HFFc6 (cell line): ENCODE results near the gene GRIN2A. TPM values are rescaled to one million over a fixed set of nuclear protein-coding genes. Genes with fewer than 3 reads are reported as not detected.
A peak's percentile ranks its signal among the peaks of the same experiment; 100 is the strongest.

Source experiments
- DNase-seq: peaks from one replicate; pipeline ENCODE4 v3.0.0-alpha.2; 2018
- H3K27ac Mint-ChIP-seq: 2 replicates; pipeline ENCODE4 v1.8.0; 2020; ENCODE audit warnings: mild to moderate bottlenecking, mixed read lengths
- H3K27me3 Mint-ChIP-seq: 2 replicates; pipeline ENCODE4 v1.8.0; 2021; ENCODE audit warnings: mild to moderate bottlenecking, moderate library complexity, mixed read lengths; ENCODE audit not compliant: insufficient read depth
- H3K36me3 Mint-ChIP-seq: 2 replicates; pipeline ENCODE4 v1.8.0; 2021; ENCODE audit warnings: low read depth, mixed read lengths
- H3K4me1 Mint-ChIP-seq: 2 replicates; pipeline ENCODE4 v1.8.0; 2020; ENCODE audit warnings: low read depth, mixed read lengths
- H3K4me3 Mint-ChIP-seq: 2 replicates; pipeline ENCODE4 v1.8.0; 2020; ENCODE audit warnings: mild to moderate bottlenecking, moderate library complexity, mixed read lengths
- H3K9me3 Mint-ChIP-seq: 2 replicates; pipeline ENCODE4 v1.8.0; 2020; ENCODE audit warnings: mild to moderate bottlenecking, mixed read lengths
- total RNA-seq, 6 experiments: library from RNA; stranded (reverse); fragmentation: NEBNext Ultra II Directional; extraction: Animal tissue kit (Norgen Biotek cat#: 25700); gene quantifications; 2 replicates in 1 of 6; 3 replicates in 5 of 6; pipeline ENCODE4 v1.2.3, GENCODE V29; 2021
- TF ChIP-seq, protein P1 (sequence below): fragments of 200-600 bp; sonication (generic); IDR thresholded peaks from 2 replicates; pipeline ENCODE4 v1.5.0; 2021; ENCODE audit warnings: antibody characterized with exemption, mild to moderate bottlenecking

Gene GRIN2A
- total RNA-seq, 6 experiments from 2014 or later = 0.02 to 0.18 (median 0.08) TPM; not detected in 1

- peaks cover 18% of the 10 kb centered on the region for H3K36me3 Mint-ChIP-seq
- peak; percentile 83 for DNase-seq
- H3K27me3 Mint-ChIP-seq = peaks cover 4% of the 10 kb centered on the region; the same call in 1 of the 2 replicates
- peak overlapping the region; percentile 59 for H3K27ac Mint-ChIP-seq
- H3K4me1 Mint-ChIP-seq = peaks cover 50% of the 10 kb centered on the region
- peaks cover 13% of the 10 kb centered on the region for H3K9me3 Mint-ChIP-seq
- no peak overlapping the region for H3K4me3 Mint-ChIP-seq
- TF ChIP-seq, protein P1, sequence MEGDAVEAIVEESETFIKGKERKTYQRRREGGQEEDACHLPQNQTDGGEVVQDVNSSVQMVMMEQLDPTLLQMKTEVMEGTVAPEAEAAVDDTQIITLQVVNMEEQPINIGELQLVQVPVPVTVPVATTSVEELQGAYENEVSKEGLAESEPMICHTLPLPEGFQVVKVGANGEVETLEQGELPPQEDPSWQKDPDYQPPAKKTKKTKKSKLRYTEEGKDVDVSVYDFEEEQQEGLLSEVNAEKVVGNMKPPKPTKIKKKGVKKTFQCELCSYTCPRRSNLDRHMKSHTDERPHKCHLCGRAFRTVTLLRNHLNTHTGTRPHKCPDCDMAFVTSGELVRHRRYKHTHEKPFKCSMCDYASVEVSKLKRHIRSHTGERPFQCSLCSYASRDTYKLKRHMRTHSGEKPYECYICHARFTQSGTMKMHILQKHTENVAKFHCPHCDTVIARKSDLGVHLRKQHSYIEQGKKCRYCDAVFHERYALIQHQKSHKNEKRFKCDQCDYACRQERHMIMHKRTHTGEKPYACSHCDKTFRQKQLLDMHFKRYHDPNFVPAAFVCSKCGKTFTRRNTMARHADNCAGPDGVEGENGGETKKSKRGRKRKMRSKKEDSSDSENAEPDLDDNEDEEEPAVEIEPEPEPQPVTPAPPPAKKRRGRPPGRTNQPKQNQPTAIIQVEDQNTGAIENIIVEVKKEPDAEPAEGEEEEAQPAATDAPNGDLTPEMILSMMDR = no peak
Measured at GRCh38 chr16:10090816-10091215, 91.4 kb downstream of the GRIN2A start.

DNA sequence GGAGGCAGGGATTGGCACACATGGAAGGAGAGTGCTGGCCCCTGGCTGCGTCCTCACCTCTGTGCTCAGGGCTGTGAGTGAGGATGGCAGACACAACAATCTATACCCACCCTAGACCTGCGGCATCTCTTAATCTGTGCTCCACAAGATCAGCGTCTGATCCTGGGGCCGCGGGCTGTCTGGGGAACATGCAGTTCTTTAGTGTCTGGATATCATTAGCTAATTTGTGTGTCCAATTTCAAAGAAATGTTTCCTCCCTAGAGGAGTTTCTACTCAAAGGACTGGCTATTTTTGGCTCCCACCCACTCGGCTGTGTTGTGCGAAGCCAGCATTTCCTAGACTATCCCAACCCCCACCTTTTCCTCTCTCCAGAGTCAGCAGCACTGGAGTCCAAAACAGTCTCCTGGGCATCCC is 93.8 kb downstream of the GRIN2A start:
- TF ChIP-seq, protein P1 = no peak
- Mint-ChIP-seq H3K27ac (no peak overlapping the region), H3K4me1 (peaks cover 53% of the 10 kb centered on the region), H3K27me3 (peaks cover 4% of the 10 kb centered on the region; the same call in 1 of the 2 replicates), H3K9me3 (peaks cover 13% of the 10 kb centered on the region), H3K36me3 (peaks cover 14% of the 10 kb centered on the region), H3K4me3 (no peak overlapping the region; the same call in 1 of the 2 replicates)
- no peak for DNase-seq

DNA sequence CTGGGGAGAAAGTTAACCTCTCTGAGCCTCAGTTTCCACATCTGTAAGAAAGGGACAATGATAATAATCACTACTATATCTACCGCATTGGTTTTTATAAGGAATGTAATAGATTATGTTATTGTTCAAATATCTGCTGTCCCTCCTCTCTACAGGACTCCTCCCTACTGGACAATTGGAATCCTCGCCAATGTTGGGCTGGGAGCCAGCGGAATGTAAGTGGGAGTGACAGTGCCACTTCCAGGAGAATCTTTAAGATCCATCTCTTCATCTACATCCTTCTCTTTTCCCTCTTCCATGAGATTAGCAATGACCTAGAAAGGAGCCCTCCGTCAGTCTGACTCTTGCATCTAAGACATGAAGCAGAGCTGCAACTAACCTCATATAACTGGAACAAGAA is 95.1 kb downstream of the GRIN2A start:
- Mint-ChIP-seq H3K4me1 (peaks cover 61% of the 10 kb centered on the region), H3K4me3 (no peak overlapping the region), H3K9me3 (peaks cover 13% of the 10 kb centered on the region), H3K27me3 (peaks cover 4% of the 10 kb centered on the region; the same call in 1 of the 2 replicates), H3K27ac (no peak overlapping the region), H3K36me3 (peaks cover 15% of the 10 kb centered on the region)
- TF ChIP-seq, protein P1 = no peak
- no peak for DNase-seq

GRCh38 chr16:10086620-10087019 is 95.6 kb downstream of the GRIN2A start:
- TF ChIP-seq, protein P1 = no peak
- H3K27ac Mint-ChIP-seq = no peak overlapping the region
- no peak for DNase-seq
- H3K27me3 Mint-ChIP-seq = peaks cover 4% of the 10 kb centered on the region; the same call in 1 of the 2 replicates
- peaks cover 66% of the 10 kb centered on the region for H3K4me1 Mint-ChIP-seq
- H3K4me3 Mint-ChIP-seq = no peak overlapping the region
- H3K9me3 Mint-ChIP-seq = peaks cover 13% of the 10 kb centered on the region
- peaks cover 19% of the 10 kb centered on the region for H3K36me3 Mint-ChIP-seq

DNA sequence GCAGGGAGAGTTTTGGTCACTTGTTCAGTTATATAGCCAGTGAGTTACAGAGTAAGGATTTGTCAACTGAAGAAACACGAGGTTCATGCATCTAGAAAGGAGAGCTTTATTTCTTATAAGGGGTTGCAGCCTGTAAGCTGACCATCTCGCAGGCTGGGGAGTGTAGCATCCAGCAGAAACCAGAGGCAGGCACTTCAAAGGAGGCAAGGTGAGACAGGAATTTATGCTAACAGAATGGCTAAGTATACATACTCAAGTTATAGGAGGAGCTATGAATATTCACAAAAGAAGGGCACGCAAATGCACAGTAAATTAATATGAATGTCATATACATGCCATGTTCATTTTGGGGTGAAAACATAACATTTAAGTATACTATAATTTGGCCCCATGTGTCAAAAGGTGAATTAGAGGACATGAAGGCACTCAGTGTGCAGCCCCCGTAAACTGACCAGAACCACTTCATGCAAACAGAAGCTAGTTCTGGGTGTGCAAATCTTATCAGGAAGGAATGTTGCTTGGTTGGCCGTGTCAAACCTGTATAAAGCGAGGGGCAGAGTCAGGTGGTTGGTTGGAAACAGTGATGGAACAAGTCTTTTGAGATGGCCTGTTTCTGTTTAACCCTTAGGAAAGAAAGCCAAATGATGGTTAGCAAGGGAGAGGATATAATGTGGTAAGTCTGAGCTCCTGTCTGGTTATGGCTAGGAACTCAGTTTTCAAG is 97.0 kb downstream of the GRIN2A start:
- TF ChIP-seq, protein P1 = no peak
- H3K4me1 Mint-ChIP-seq = peaks cover 69% of the 10 kb centered on the region
- DNase-seq = no peak
- peaks cover 10% of the 10 kb centered on the region for H3K36me3 Mint-ChIP-seq
- H3K4me3 Mint-ChIP-seq = no peak overlapping the region
- peaks cover 4% of the 10 kb centered on the region; the same call in 1 of the 2 replicates for H3K27me3 Mint-ChIP-seq
- H3K27ac Mint-ChIP-seq = no peak overlapping the region
- peaks cover 4% of the 10 kb centered on the region; the same call in 1 of the 2 replicates for H3K9me3 Mint-ChIP-seq
